ENCODE results near the gene MT1H. TPM values are rescaled to one million over a fixed set of nuclear protein-coding genes. Genes with fewer than 3 reads are reported as not detected.

The MT1H gene
- total RNA-seq, 2 experiments from 2014 or later = not detected

- intact Hi-C loops (cut with DNase I, micrococcal nuclease) = no loop called here
- Histone ChIP-seq H3K27me3 (ENCODE audit: control insufficient read depth in 1 of 2, insufficient read depth in 2 of 2, low read length in 2 of 2) (no peaks in the 10 kb centered on the region), H3K4me3 (ENCODE audit: low read length) (no peak overlapping the region), H3K9me3 (ENCODE audit: control insufficient read depth in 1 of 2, insufficient read depth in 1 of 2, low read length in 2 of 2) (peaks cover 0 to 13% of the 10 kb centered on the region in 2 experiments), H3K36me3 (ENCODE audit: insufficient read depth, low read length) (no peaks in the 10 kb centered on the region), H3K4me1 (ENCODE audit: insufficient read depth, low read length) (no peaks in the 10 kb centered on the region), H3K27ac (ENCODE audit: low read depth in 1 of 2, low read length in 2 of 2) (no peak overlapping the region)
- CTCF ChIA-PET = no interaction called here
- H3K36me3 Mint-ChIP-seq (ENCODE audit: low read depth) = peaks cover 5% of the 10 kb centered on the region
- H3K4me3 Mint-ChIP-seq = no peak overlapping the region
- H3K4me1 Mint-ChIP-seq (ENCODE audit: low read depth) = no peaks in the 10 kb centered on the region
- POLR2A ChIA-PET = no interaction called here
- no peak for ATAC-seq (ENCODE audit: poor library complexity)
- no peaks in the 10 kb centered on the region for H3K27me3 Mint-ChIP-seq
- DNase-seq = no peak
- TF ChIP-seq CTCF (IDR thresholded peaks at IDR 0.05) = no peak
- H3K9me3 Mint-ChIP-seq = no peaks in the 10 kb centered on the region
- H3K27ac Mint-ChIP-seq = no peak overlapping the region
Observed at GRCh38 chr16:56690420-56691122, 21.0 kb downstream of the MT1H start.

GRCh38 chr16:56691885-56692284 is 22.3 kb downstream of the MT1H start:
- Mint-ChIP-seq H3K27me3 (no peaks in the 10 kb centered on the region), H3K27ac (no peak overlapping the region), H3K9me3 (no peaks in the 10 kb centered on the region), H3K36me3 (ENCODE audit: low read depth) (no peaks in the 10 kb centered on the region), H3K4me1 (ENCODE audit: low read depth) (no peaks in the 10 kb centered on the region), H3K4me3 (no peak overlapping the region)
- TF ChIP-seq CTCF (IDR thresholded peaks at IDR 0.05) = no peak
- Histone ChIP-seq H3K4me3 (ENCODE audit: low read length) (no peak overlapping the region), H3K4me1 (ENCODE audit: insufficient read depth, low read length) (no peaks in the 10 kb centered on the region), H3K9me3 (ENCODE audit: control insufficient read depth in 1 of 2, insufficient read depth in 1 of 2, low read length in 2 of 2) (peaks cover 0 to 13% of the 10 kb centered on the region in 2 experiments), H3K27me3 (ENCODE audit: control insufficient read depth in 1 of 2, insufficient read depth in 2 of 2, low read length in 2 of 2) (no peaks in the 10 kb centered on the region), H3K36me3 (ENCODE audit: insufficient read depth, low read length) (no peaks in the 10 kb centered on the region), H3K27ac (ENCODE audit: low read depth in 1 of 2, low read length in 2 of 2) (no peak overlapping the region)
- DNase-seq (no peak), ATAC-seq (ENCODE audit: poor library complexity) (no peak)
- CTCF ChIA-PET = no interaction called here
- POLR2A ChIA-PET = no interaction called here
- intact Hi-C loops (cut with DNase I, micrococcal nuclease) = no loop called here

GRCh38 chr16:56695246-56695645 is 25.6 kb downstream of the MT1H start:
- Mint-ChIP-seq H3K4me1 (ENCODE audit: low read depth) (no peaks in the 10 kb centered on the region), H3K4me3 (no peak overlapping the region), H3K9me3 (no peaks in the 10 kb centered on the region), H3K27me3 (no peaks in the 10 kb centered on the region), H3K36me3 (ENCODE audit: low read depth) (no peaks in the 10 kb centered on the region), H3K27ac (no peak overlapping the region)
- Histone ChIP-seq H3K27ac (ENCODE audit: low read depth in 1 of 2, low read length in 2 of 2) (no peak overlapping the region), H3K36me3 (ENCODE audit: insufficient read depth, low read length) (no peaks in the 10 kb centered on the region), H3K4me3 (ENCODE audit: low read length) (no peak overlapping the region), H3K27me3 (ENCODE audit: control insufficient read depth in 1 of 2, insufficient read depth in 2 of 2, low read length in 2 of 2) (no peaks in the 10 kb centered on the region), H3K9me3 (ENCODE audit: control insufficient read depth in 1 of 2, insufficient read depth in 1 of 2, low read length in 2 of 2) (peaks cover 4 to 21% of the 10 kb centered on the region in 2 experiments), H3K4me1 (ENCODE audit: insufficient read depth, low read length) (no peaks in the 10 kb centered on the region)
- no peak for DNase-seq
- no peak for ATAC-seq (ENCODE audit: poor library complexity)
- intact Hi-C loops (cut with DNase I, micrococcal nuclease) = no loop called here
- TF ChIP-seq CTCF (IDR thresholded peaks at IDR 0.05) = no peak
- POLR2A ChIA-PET = no interaction called here
- CTCF ChIA-PET = no interaction called here

Measured in CD4-positive, alpha-beta T cell (primary cell).